K562 (cell line): ENCODE results near the gene SLC1A3. TPM values are rescaled to one million over a fixed set of nuclear protein-coding genes. Genes with fewer than 3 reads are reported as not detected.

Source experiments
- ATAC-seq: fragments of 200-7000 bp; cut with Tn5 transposase; 3 replicates; pipeline ENCODE4 v1.9.1; 2020; ENCODE audit warnings: moderate library complexity
- BruUV-seq: library from RNA; stranded (reverse); fragments of 400-500 nt; replicated peaks from 2 replicates; lab custom pipeline; 2021; lab: Mats Ljungman, UMichigan
- CTCF ChIA-PET: fragments of 300-600 bp; formaldehyde crosslinking; extraction: SDS; loops from one replicate; lab custom pipeline; 2021; ENCODE audit warnings: low intra/inter-chr PET ratio; lab: Yijun Ruan, JAX
- POLR2A ChIA-PET: fragments of 300-600, 350-650 bp; sonication (Branson Sonifier 250); formaldehyde crosslinking; extraction: SDS; loops from one replicate; lab custom pipeline; 2021; ENCODE audit warnings: antibody characterized with exemption, inconsistent platforms; lab: Yijun Ruan, JAX
- DNase-seq, 4 experiments: peaks; one replicate each; pipeline versions ENCODE4 v3.0.0 to v3.0.0-alpha.2; 2011 to 2018; ENCODE audit warnings: low spot score in 3 of 4, mixed read lengths in 3 of 4; ENCODE audit errors: extremely low read depth in 1 of 4
- FAIRE-seq: peaks from 2 replicates; lab custom pipeline; 2011; peaks lifted over from hg19 to GRCh38; lab: Jason Lieb, UNC
- H2AFZ ChIP-seq: 2 replicates; pipeline ENCODE4 v1.6.0; 2011; ENCODE audit warnings: low read depth, low read length, control low read depth, inconsistent platforms
- H3K27ac ChIP-seq: fragments of 200-600 bp; 3 replicates; pipeline ENCODE4 v1.8.0; 2011; ENCODE audit warnings: low read depth, mild to moderate bottlenecking, control low read depth, inconsistent platforms, low read length, moderate library complexity, mixed read lengths; ENCODE audit errors: extremely low read depth
- H3K27me3 ChIP-seq, 2 experiments: fragments of 300-600 bp in 1 of 2; 2 replicates in 1 of 2; 3 replicates in 1 of 2; pipeline versions ENCODE4 v1.6.0 to v1.8.0; 2011; ENCODE audit warnings: inconsistent platforms in 2 of 2, low read length in 2 of 2, mild to moderate bottlenecking in 1 of 2, mixed read lengths in 1 of 2, moderate library complexity in 1 of 2; ENCODE audit not compliant: control insufficient read depth in 2 of 2, insufficient read depth in 2 of 2
- H3K36me3 ChIP-seq: fragments of 300-600 bp; 3 replicates; pipeline ENCODE4 v1.8.0; 2011; ENCODE audit warnings: mild to moderate bottlenecking, low read length, inconsistent platforms; ENCODE audit not compliant: control insufficient read depth, insufficient read depth
- H3K4me1 ChIP-seq, 2 experiments: fragments of 200-600 bp in 1 of 2; replicated peaks in 1 of 2; 2 replicates in 1 of 2; 3 replicates in 1 of 2; pipeline versions ENCODE4 v1.5.1 to v1.8.0; 2011; ENCODE audit warnings: inconsistent platforms in 2 of 2, low read length in 2 of 2, mild to moderate bottlenecking in 1 of 2, mixed read lengths in 1 of 2, moderate library complexity in 1 of 2; ENCODE audit not compliant: control insufficient read depth in 2 of 2, insufficient read depth in 2 of 2
- H3K4me2 ChIP-seq: 2 replicates; pipeline ENCODE4 v1.6.1; 2011; ENCODE audit warnings: low read length, control low read depth, inconsistent platforms, mixed read lengths; ENCODE audit not compliant: insufficient read depth
- H3K4me3 ChIP-seq: fragments of 200-600 bp; sonication (generic), shearing (Covaris generic); 2 replicates; pipeline ENCODE4 v1.5.1; 2016; ENCODE audit warnings: control low read depth, inconsistent platforms
- H3K79me2 ChIP-seq: fragments of 200-600 bp; 3 replicates; pipeline ENCODE4 v1.8.0; 2011; ENCODE audit warnings: low read length, inconsistent platforms; ENCODE audit not compliant: control insufficient read depth, insufficient read depth
- H3K9ac ChIP-seq, 2 experiments: 2 replicates each; pipeline versions ENCODE4 v1.6.0 to v1.6.1; 2011; ENCODE audit warnings: low read depth in 2 of 2, low read length in 2 of 2, control low read depth in 1 of 2, inconsistent platforms in 1 of 2, mild to moderate bottlenecking in 1 of 2, mixed read lengths in 1 of 2; ENCODE audit not compliant: insufficient read depth in 1 of 2
- H3K9me1 ChIP-seq: one replicate; pipeline ENCODE4 v1.6.0; 2011; ENCODE audit warnings: inconsistent platforms, mild to moderate bottlenecking, low read length, moderate library complexity; ENCODE audit not compliant: control insufficient read depth, insufficient read depth
- H3K9me3 ChIP-seq: replicated peaks from 2 replicates; pipeline ENCODE4 v1.5.1; 2011; ENCODE audit warnings: low read depth, low read length, inconsistent platforms; ENCODE audit not compliant: control insufficient read depth, insufficient read depth
- H4K20me1 ChIP-seq: replicated peaks from 2 replicates; pipeline ENCODE4 v1.6.1; 2011; ENCODE audit warnings: low read length, inconsistent platforms, mixed read lengths; ENCODE audit not compliant: control insufficient read depth, insufficient read depth
- FOXM1 ChIP-seq, 2 experiments: fragments of 450-650 bp in 1 of 2; sonication (generic) in 1 of 2; formaldehyde crosslinking in 1 of 2; IDR thresholded peaks; 2 replicates each; pipeline versions ENCODE4 v1.6.1 to v1.9.0; 2017 to 2022; ENCODE audit warnings: low read depth in 2 of 2, mild to moderate bottlenecking in 2 of 2, missing genetic modification reagents in 1 of 2, moderate library complexity in 1 of 2
- SP2 ChIP-seq: IDR thresholded peaks from 2 replicates; pipeline ENCODE4 v1.6.1; 2011; ENCODE audit warnings: mild to moderate bottlenecking, low read depth, low read length, moderate library complexity; ENCODE audit not compliant: poor library complexity, severe bottlenecking; ENCODE audit errors: extremely low read depth
- WGBS: fragments of 100-300 bp; shearing (Covaris generic); methylation state at CpG from one replicate; pipeline ENCODE4 v1.1.6; 2016; ENCODE audit warnings: low coverage, mixed read lengths; ENCODE audit not compliant: insufficient coverage; ENCODE audit errors: missing lambda C conversion rate; 5-methylcytosine and 5-hydroxymethylcytosine counted together
- in situ Hi-C: fragments of 300-500 bp; cut with MboI; formaldehyde crosslinking; loops from 4 replicates; pipeline ENCODE4 v1.15.0; 2018; ENCODE audit warnings: inconsistent platforms, mixed read lengths
- intact Hi-C: fragments of 100-400 bp; cut with micrococcal nuclease; formaldehyde crosslinking; loops from 2 replicates; pipeline ENCODE4 v1.14.2; 2022
- polyA plus RNA-seq, 8 experiments: library from polyadenylated mRNA; depleted of rRNA in 4 of 8; stranded (reverse) in 5 of 8; unstranded in 3 of 8; fragments of >200 nt; fragmentation: Nextera tagmentation in 2 of 8; fragmentation: Illumina TruSeq in 1 of 8; extraction: Ambion mirVana in 2 of 8; extraction: Trizol in 1 of 8; gene quantifications; 2 replicates each; pipeline versions ENCODE4 v1.2.1 to v1.2.3, GENCODE V29; 2011 to 2014; ENCODE audit warnings: inconsistent platforms in 1 of 8, missing spikeins in 1 of 8
- total RNA-seq, 7 experiments: library from RNA; depleted of rRNA in 6 of 7; stranded (reverse); fragments of >200 nt in 6 of 7; fragmentation: Illumina TruSeq in 2 of 7; extraction: Trizol in 2 of 7; gene quantifications; 2 replicates each; pipeline versions ENCODE4 v1.2.1 to v1.2.3, GENCODE V29; 2011 to 2021; ENCODE audit warnings: low replicate concordance in 1 of 7
- TF ChIP-seq, protein P1 (sequence below): fragments of 450-650 bp; IDR thresholded peaks from 2 replicates; pipeline ENCODE4 v1.6.1; 2016; ENCODE audit warnings: borderline replicate concordance

The SLC1A3 gene
- total and polyA plus RNA-seq, 9 of the 15 experiments (the other 6 are each of a cell fraction or from before 2014, with no cell fraction given), result 0.13 TPM; not detected in 8

DNA sequence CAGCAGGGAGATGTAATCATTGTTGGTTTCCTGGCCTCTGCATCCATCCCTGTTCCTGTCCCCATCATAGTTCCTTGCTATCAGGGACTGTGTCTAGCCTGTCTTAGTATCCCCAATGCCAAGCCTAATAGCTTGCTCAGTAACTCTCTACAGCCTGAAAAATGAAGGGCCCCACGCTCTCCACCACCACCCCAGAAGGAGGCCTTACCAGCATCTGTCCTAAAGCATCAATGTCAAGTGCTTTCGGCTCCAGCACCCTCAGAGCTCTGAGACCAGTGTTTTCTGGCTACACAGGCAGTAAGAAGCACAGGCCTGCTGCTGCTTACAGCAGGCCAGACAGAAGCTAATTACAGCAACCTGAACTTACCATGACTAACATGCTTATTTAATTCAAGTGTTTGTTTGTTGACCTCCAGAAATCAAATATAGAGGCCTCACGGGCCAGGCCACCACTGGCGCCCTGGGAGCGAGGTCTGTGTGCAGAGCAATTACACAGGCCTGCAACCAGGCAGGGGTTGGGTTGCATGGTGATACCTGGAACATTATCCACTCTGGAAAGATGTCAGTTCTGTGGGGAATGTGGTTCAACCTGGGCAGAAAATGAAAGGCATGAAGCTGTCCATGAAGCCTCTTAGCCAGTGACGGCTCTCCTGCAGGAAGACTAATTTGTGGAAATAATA, 124.3 kb downstream of the SLC1A3 start:
- no TSS peak for BruUV-seq
- no peak overlapping the region for H2AFZ ChIP-seq
- CTCF ChIA-PET, result no interaction called here
- in situ Hi-C loops, result loop anchor here (10.0 to 25.0 kb wide), 2 partner anchors 214 to 1457 kb away; no protein-coding TSS in a partner anchor
- ATAC-seq (no peak), FAIRE-seq (no peak), DNase-seq (no peak)
- no peaks in the 10 kb centered on the region for H4K20me1 ChIP-seq
- no peak overlapping the region for H3K9ac ChIP-seq
- H3K36me3 ChIP-seq, result no peaks in the 10 kb centered on the region
- H3K4me2 ChIP-seq, result no peak overlapping the region
- WGBS, result 21% methylated on average over 6 of the region's 6 CpGs
- peaks cover 10 to 11% of the 10 kb centered on the region in 2 experiments; a peak in 4 of 5 replicates for H3K27me3 ChIP-seq
- H3K79me2 ChIP-seq, result no peaks in the 10 kb centered on the region
- POLR2A ChIA-PET, result interaction anchor here (0.5 to 3.4 kb wide), 5 partner anchors 9 to 517 kb away, joined by 3 to 13 read pairs (median 3); no protein-coding TSS in a partner anchor
- no peaks in the 10 kb centered on the region for H3K9me1 ChIP-seq
- no peaks in the 10 kb centered on the region for H3K9me3 ChIP-seq
- TF ChIP-seq FOXM1 (IDR thresholded peaks at IDR 0.05; ENCODE audit: low read depth) (no peak), FOXM1 (CRISPR knock-in tag; IDR thresholded peaks at IDR 0.05; ENCODE audit: low read depth) (no peak), SP2 (no peak)
- TF ChIP-seq, all 486 proteins: peak for 0
- intact Hi-C loops, result loop anchor here (10.0 kb wide), 2 partner anchors 384 to 1464 kb away; no protein-coding TSS in a partner anchor
- Histone ChIP-seq H3K4me1 (no peaks in the 10 kb centered on the region; a peak in 1 of 5 replicates), H3K27ac (no peak overlapping the region), H3K4me3 (no peak overlapping the region)

DNA sequence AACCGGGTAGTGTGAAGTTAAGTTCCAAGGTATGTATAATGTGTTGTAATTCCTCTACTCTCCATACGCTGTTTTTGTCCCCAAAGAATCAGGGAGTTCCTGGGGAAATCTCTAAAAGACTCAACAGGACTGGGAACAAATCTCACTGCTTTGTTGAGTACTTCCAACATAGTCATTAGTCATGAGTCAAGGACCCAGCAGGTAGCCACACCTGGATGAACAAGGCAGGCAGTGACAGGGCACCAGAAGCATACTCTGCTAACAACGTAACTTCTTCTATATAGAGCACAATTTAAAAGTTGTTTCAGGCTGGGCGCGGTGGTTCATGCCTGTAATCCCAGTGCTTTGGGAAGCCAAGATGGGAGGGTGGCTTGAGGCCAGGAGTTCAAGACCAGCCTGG, 126.8 kb downstream of the SLC1A3 start:
- H3K79me2 ChIP-seq, result no peaks in the 10 kb centered on the region
- H3K27me3 ChIP-seq, result peaks cover 4 to 7% of the 10 kb centered on the region in 2 experiments; a peak in 3 of 5 replicates
- H3K27ac ChIP-seq, result no peak overlapping the region
- TF ChIP-seq, protein P1, sequence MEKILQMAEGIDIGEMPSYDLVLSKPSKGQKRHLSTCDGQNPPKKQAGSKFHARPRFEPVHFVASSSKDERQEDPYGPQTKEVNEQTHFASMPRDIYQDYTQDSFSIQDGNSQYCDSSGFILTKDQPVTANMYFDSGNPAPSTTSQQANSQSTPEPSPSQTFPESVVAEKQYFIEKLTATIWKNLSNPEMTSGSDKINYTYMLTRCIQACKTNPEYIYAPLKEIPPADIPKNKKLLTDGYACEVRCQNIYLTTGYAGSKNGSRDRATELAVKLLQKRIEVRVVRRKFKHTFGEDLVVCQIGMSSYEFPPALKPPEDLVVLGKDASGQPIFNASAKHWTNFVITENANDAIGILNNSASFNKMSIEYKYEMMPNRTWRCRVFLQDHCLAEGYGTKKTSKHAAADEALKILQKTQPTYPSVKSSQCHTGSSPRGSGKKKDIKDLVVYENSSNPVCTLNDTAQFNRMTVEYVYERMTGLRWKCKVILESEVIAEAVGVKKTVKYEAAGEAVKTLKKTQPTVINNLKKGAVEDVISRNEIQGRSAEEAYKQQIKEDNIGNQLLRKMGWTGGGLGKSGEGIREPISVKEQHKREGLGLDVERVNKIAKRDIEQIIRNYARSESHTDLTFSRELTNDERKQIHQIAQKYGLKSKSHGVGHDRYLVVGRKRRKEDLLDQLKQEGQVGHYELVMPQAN, result no peak
- H3K4me3 ChIP-seq, result no peak overlapping the region
- intact Hi-C loops (loop anchor here (10.0 kb wide), 2 partner anchors 382 to 1462 kb away; no protein-coding TSS in a partner anchor), in situ Hi-C loops (loop anchor here (10.0 to 25.0 kb wide), 2 partner anchors 212 to 1454 kb away; no protein-coding TSS in a partner anchor)
- no peak for ATAC-seq
- ChIA-PET CTCF (interaction anchor here (1.8 kb wide), 1 partner anchor 272 kb away, joined by 4 read pairs; no protein-coding TSS in a partner anchor), POLR2A (no interaction called here)
- no peak overlapping the region for H3K9ac ChIP-seq
- 12% methylated on average over 5 of the region's 5 CpGs for WGBS
- no peaks in the 10 kb centered on the region for H3K9me3 ChIP-seq
- H3K4me1 ChIP-seq, result no peaks in the 10 kb centered on the region; a peak in 1 of 5 replicates
- no TSS peak for BruUV-seq
- no peak for FAIRE-seq
- no peak for DNase-seq
- no peaks in the 10 kb centered on the region for H3K9me1 ChIP-seq
- no peaks in the 10 kb centered on the region for H4K20me1 ChIP-seq
- no peaks in the 10 kb centered on the region for H3K36me3 ChIP-seq
- H2AFZ ChIP-seq, result no peak overlapping the region
- H3K4me2 ChIP-seq, result no peak overlapping the region
